GM04503 (cell line): ENCODE data around the gene CENPV.

Source experiments
- DNase-seq: peaks from one replicate; pipeline ENCODE4 v3.0.0-alpha.2; 2012; ENCODE audit warnings: low read depth

Gene CENPV

GRCh38 chr17:16361874-16362273 is 8.6 kb upstream of the CENPV start:
- DNase-seq = no peak

DNA sequence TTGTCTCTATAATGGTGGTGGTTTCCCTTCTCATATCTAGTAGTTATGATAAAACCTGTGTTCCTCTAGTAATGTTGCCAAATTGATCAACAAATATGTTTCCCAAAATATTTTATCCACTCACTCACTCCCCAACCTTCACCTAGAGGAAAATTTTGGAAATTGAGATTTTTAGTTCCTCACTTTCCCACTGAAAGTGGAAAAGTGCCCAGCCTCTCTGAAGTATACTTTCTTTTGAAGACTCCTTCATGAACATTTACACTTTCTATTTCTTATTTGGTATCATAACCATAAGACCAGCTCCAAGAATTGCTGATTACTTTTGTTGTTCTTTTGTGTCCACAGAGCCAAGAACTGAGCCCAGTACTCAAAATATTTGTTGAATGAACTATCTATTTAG is 5.1 kb upstream of the CENPV start:
- no peak for DNase-seq

DNA sequence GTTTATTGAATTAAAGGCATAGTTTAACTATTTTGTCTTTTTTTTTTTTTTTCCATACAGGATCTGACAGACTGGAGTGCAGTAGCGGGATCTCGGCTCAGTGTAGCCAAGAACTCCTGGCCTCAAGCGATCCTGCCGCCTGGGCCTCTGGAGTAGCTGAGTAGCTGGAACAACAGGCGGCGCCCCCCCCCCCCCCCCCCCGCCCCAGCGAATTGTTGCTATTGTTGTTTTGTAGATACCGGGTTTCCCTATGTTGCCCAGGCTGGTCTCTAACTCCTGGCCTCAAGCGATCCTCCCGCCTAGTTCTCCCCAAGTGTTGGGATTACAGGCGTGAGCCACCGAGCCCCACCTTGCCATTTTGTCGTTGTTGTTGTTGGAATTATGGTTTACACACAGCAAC is 1.3 kb upstream of the CENPV start:
- DNase-seq = no peak

DNA sequence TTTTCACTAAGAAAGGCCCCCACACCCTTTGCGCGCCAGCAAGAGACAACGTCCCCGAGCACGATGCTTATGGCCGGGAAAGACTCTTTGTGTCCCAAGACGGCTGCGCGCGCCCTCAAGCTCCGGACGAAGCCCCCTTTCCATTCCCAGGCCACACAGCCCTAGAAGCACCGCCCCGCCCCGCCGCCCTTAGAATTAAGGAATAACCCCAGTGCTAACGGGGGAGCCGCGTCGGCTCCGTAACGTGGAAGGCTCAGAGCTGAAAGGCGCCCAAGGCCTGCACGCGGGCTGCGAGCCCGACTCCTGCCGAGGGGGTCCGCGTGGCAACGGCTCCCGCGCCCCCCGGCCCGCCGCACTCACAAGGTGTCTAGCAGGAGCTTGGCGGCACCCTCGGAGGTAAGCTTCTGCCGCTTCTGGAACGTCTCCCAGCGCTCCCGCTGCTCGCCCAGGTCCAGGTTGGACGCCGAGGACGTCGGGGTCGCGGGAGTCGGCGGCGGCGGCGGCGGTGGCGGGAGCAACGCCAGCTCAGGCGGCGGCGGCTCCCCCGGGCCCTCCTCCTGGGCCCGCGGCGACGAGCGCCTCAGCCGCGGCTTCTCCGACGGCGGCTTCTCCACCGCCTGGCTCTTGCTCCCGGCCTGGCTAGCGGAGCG is 477 bp downstream of the CENPV start:
- no peak for DNase-seq

GRCh38 chr17:16352303-16352666 is 984 bp downstream of the CENPV start:
- DNase-seq = no peak

- DNase-seq = no peak
Measured at GRCh38 chr17:16351831-16352230, 1.4 kb downstream of the CENPV start.

DNA sequence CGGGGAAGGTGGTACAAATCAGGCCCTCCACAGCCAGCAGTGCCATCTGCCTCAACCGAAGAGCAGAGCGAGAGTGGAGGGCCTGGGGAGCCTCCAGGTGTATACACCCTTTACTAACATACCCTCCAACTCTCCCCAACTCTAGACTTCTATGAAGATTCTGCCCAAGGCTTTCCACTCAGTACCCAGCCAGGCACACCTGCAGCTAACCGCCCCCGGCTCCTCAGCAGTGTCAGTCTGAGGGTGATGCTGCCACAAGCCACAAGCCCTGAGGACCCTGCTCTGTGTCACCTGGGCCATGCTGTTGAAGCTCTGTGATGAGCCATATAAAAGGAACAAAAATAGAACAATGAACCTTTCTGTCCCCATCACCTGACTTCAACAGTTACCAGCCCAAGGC is 3.8 kb downstream of the CENPV start:
- no peak for DNase-seq

DNA sequence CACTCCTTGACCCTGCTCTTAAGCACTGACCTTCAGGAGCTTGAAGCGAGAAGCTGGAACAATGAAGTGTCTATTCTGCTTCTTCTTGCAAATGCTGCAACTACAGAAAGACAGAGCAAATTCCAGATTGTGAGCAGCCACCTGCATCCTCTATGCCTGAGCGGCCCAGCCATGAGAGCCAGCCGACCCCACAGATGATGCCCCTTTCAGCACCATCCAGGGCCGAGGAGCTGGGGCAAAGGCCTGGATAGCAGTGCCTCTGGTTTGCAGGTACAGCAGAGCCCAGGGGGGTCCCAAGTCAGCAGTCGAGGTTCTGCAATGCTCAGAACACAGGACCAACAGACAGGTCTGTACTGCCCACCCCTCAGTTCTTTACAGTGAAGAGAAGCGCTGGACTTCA is 4.7 kb downstream of the CENPV start:
- no peak for DNase-seq

- DNase-seq = no peak
Measured at GRCh38 chr17:16346721-16347271, 6.5 kb downstream of the CENPV start.

DNA sequence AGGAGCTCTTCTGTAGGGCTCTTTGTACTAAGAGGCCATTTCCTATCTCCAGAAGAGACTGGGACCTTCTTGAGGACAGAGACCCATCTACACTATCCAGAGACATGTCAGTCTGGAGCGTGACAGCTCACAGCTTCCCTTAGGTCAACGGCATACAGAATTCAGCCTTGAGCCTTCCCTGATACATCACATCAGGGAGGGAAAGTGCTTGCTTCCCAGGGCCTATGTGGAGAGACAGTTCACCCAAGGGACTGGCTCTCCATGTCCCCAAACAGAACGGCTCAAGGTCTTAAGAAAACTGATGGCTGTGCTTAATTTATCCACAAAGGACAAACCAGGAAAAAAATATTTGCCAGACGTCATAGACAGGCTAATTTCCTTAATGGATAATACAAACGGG is 7.7 kb downstream of the CENPV start:
- DNase-seq = no peak

DNA sequence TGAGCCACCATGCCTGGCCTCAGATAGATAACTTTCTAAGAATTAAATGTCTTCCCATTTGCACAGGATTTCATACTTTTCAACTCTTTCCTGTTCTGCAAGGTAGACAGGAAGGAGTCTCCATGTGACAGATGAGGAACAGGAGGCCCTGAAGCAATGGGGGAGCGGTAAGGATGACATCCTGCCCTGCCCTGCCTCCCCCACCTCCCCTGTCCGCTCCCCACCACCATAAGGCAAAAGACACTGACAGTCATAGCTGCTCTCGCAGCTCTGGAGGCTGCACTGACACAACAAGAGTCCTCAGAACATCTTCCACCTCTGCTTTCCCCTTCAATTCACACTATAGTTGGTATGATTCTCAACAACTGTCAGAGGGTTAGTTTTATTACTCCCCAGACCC is 9.7 kb downstream of the CENPV start:
- DNase-seq = no peak

GRCh38 chr17:16342979-16343378 is 10.3 kb downstream of the CENPV start:
- no peak for DNase-seq

GRCh38 chr17:16339959-16340358 is 13.3 kb downstream of the CENPV start:
- DNase-seq = no peak

- no peak for DNase-seq
Measured at GRCh38 chr17:16339402-16339801, 13.9 kb downstream of the CENPV start.

DNA sequence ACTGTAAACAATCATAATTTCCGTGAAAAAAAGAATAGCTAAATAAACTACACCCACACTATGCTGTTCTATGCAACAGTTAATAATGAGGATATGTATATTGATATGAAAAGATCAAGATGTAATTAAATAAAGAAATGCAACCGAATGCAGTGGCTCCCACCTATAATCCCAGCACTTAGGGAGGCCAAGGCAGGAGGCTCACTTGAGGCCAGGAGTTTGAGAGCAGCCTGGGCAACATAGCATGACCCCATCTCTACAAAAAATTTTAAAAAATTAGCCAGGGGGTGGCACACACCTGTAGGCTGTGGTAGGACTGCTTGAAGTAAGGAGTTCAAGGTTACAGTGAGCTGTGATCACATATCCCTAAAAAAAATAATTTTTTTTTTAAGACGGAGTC is 14.9 kb downstream of the CENPV start:
- DNase-seq = no peak

GRCh38 chr17:16329519-16330271 is 23.6 kb downstream of the CENPV start:
- DNase-seq = no peak

GRCh38 chr17:16328997-16329396 is 24.3 kb downstream of the CENPV start:
- DNase-seq = no peak

GRCh38 chr17:16327018-16327417 is 26.3 kb downstream of the CENPV start:
- DNase-seq = no peak

DNA sequence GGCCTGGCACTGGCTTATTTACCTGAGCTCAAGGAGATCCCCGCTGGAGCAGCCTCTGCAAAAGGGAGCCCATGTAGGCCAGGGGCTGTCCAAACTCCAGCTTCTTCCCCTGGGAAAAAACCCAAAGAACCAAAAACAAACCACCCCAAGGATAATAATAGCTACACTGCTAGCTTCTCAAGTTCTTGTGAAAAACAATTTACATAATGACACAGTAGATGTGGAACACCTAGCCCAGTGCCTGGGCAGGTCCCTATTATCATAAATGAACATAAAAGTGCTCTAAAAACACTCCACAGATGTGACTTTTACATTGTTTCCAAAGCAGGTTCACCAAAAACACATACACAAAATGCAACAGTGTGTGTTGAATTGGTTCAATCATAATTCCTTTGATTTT is 27.3 kb downstream of the CENPV start:
- no peak for DNase-seq

DNA sequence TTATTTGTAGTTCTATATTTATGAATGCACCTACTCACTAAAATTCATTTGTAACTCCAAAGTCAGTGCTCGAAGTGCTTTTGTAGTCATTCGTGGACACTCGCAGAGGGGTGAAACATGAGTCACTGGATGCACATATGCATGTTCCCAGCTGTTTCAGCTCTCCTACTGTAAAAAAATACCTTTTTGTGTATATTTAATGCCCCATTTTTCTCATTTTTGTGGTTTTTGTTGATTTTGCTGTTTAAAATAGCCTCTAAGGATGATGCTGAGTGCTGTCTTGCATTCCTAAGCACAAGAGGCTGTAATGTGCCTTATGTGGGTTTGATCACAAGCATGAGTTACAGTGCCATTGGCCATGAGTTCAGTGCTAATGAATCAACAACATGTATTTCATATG is 30.6 kb downstream of the CENPV start:
- peak; percentile 61 for DNase-seq

GRCh38 chr17:16319969-16320368 is 33.3 kb downstream of the CENPV start:
- no peak for DNase-seq

GRCh38 chr17:16314859-16315258 is 38.4 kb downstream of the CENPV start:
- no peak for DNase-seq

DNA sequence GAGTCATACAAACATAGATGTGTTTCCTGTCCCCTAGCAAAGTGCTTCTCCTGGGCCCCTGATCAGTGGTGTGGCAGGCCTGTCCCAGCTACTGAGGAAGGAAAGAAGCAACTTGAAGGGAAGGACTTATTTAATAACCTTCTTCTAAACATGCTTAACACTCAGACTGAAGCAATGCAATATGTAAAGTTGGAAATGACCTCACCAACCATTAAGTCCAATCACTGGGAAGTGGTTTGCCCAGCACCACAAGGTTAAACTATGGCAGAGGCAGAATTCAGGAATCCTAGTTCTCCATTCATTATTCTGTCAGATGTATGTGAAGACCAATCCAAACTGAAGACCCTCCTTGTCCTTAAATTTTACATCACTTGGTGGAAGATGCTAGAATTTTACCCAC is 39.1 kb downstream of the CENPV start:
- DNase-seq = no peak
